HCT116 (cell line): ENCODE results near the gene ACD. TPM values are rescaled to one million over a fixed set of nuclear protein-coding genes. Genes with fewer than 3 reads are reported as not detected.

Experiments
- ATAC-seq: fragments of 200-7000 bp; cut with Tn5 transposase; 2 replicates; pipeline ENCODE4 v1.9.1; 2020; ENCODE audit warnings: mild to moderate bottlenecking, moderate library complexity
- BruUV-seq: library from RNA; stranded (reverse); fragments of 400-500 nt; replicated peaks from 2 replicates; lab custom pipeline; 2021; lab: Mats Ljungman, UMichigan
- CTCF ChIA-PET: fragments of 300-600 bp; sonication (Branson Sonifier 250); formaldehyde crosslinking; loops from one replicate; lab custom pipeline; 2021; ENCODE audit warnings: antibody characterized with exemption; lab: Charles Lee
- POLR2A ChIA-PET: fragments of 300-600, 350-600 bp; sonication (Branson Sonifier 250); formaldehyde crosslinking; loops from one replicate; lab custom pipeline; 2021; ENCODE audit warnings: antibody characterized with exemption; lab: Charles Lee
- RAD21 ChIA-PET, 2 experiments: fragments of 300-600 bp; sonication (Branson Sonifier 250); formaldehyde crosslinking; loops; one replicate each; lab custom pipeline; 2023; ENCODE audit warnings: low total read pairs in 2 of 2; ENCODE audit not compliant: uncharacterized antibody in 2 of 2, unreplicated experiment in 2 of 2, low non-redundant PET in 1 of 2; lab: Charles Lee
- DNase-seq: peaks from one replicate; pipeline ENCODE4 v3.0.0-alpha.2; 2010; ENCODE audit warnings: low read depth, low spot score
- H2AFZ ChIP-seq: fragments of 200-600 bp; shearing (Covaris generic), sonication (generic); 2 replicates; pipeline ENCODE4 v1.6.1; 2017; ENCODE audit warnings: low read depth, mixed run types, mixed read lengths, antibody characterized with exemption, low read length; ENCODE audit not compliant: poor library complexity, severe bottlenecking
- H3K27ac ChIP-seq: 2 replicates; pipeline ENCODE4 v1.5.1; 2012; ENCODE audit warnings: low read depth, low read length
- H3K27me3 ChIP-seq: fragments of 200-600 bp; sonication (generic); 2 replicates; pipeline ENCODE4 v1.6.1; 2016; ENCODE audit warnings: mixed run types, low read length, mixed read lengths; ENCODE audit not compliant: insufficient read depth
- H3K36me3 ChIP-seq, 2 experiments: fragments of 200-500 bp in 1 of 2; fragments of 200-600 bp in 1 of 2; sonication (Bioruptor generic) in 1 of 2; sonication (generic) in 1 of 2; 2 replicates each; pipeline versions ENCODE4 v1.5.1 to v1.6.1; 2014 to 2016; ENCODE audit warnings: low read length in 2 of 2, inconsistent platforms in 1 of 2, mixed read lengths in 1 of 2, mixed run types in 1 of 2; ENCODE audit not compliant: insufficient read depth in 2 of 2, control insufficient read depth in 1 of 2
- H3K4me1 ChIP-seq, 2 experiments: fragments of 200-600 bp in 1 of 2; sonication (generic) in 1 of 2; 2 replicates each; pipeline versions ENCODE4 v1.5.1 to v1.6.1; 2012 to 2017; ENCODE audit warnings: low read length in 2 of 2, inconsistent platforms in 1 of 2, mild to moderate bottlenecking in 1 of 2, mixed read lengths in 1 of 2, mixed run types in 1 of 2, moderate library complexity in 1 of 2; ENCODE audit not compliant: insufficient read depth in 2 of 2, control insufficient read depth in 1 of 2
- H3K4me2 ChIP-seq: fragments of 200-600 bp; sonication (generic); 2 replicates; pipeline ENCODE4 v1.6.1; 2017; ENCODE audit warnings: mixed run types, low read length, mixed read lengths
- H3K4me3 ChIP-seq, 2 experiments: fragments of 200-600 bp in 1 of 2; sonication (generic) in 1 of 2; replicated peaks in 1 of 2; 2 replicates each; pipeline ENCODE4 v1.5.1; 2011 to 2016; ENCODE audit warnings: low read length in 2 of 2, control low read depth in 1 of 2, low read depth in 1 of 2, mild to moderate bottlenecking in 1 of 2, mixed read lengths in 1 of 2, mixed run types in 1 of 2
- H3K79me2 ChIP-seq: fragments of 200-600 bp; sonication (generic); 2 replicates; pipeline ENCODE4 v1.6.1; 2017; ENCODE audit warnings: mild to moderate bottlenecking, mixed run types, low read length, moderate library complexity, mixed read lengths; ENCODE audit not compliant: insufficient read depth
- H3K9ac ChIP-seq: fragments of 200-600 bp; sonication (generic); 2 replicates; pipeline ENCODE4 v1.6.1; 2016; ENCODE audit warnings: low read length, mixed read lengths
- H3K9me2 ChIP-seq: fragments of 200-600 bp; sonication (generic), shearing (Covaris generic); 2 replicates; pipeline ENCODE4 v1.6.1; 2017; ENCODE audit warnings: mixed run types, mild to moderate bottlenecking, moderate library complexity; ENCODE audit not compliant: insufficient read depth
- H3K9me3 ChIP-seq, 2 experiments: fragments of 200-500 bp in 1 of 2; fragments of 200-600 bp in 1 of 2; sonication (Bioruptor generic) in 1 of 2; sonication (generic) in 1 of 2; 2 replicates each; pipeline ENCODE4 v1.6.1; 2014 to 2017; ENCODE audit warnings: low read length in 2 of 2, mixed read lengths in 2 of 2, inconsistent platforms in 1 of 2, low read depth in 1 of 2, mild to moderate bottlenecking in 1 of 2, mixed run types in 1 of 2, moderate library complexity in 1 of 2; ENCODE audit not compliant: control insufficient read depth in 1 of 2, insufficient read depth in 1 of 2
- H4K20me1 ChIP-seq: fragments of 200-600 bp; sonication (generic), shearing (Covaris generic); 2 replicates; pipeline ENCODE4 v1.6.1; 2017; ENCODE audit warnings: mixed run types, mild to moderate bottlenecking, moderate library complexity; ENCODE audit not compliant: insufficient read depth
- CTCF ChIP-seq, 3 experiments: fragments of 200-600 bp in 1 of 3; sonication (generic) in 1 of 3; IDR thresholded peaks in 2 of 3; conservative IDR thresholded peaks in 1 of 3; 2 replicates each; pipeline ENCODE4 v1.5.1; 2012 to 2017; ENCODE audit warnings: low read depth in 2 of 3, low read length in 2 of 3, antibody characterized with exemption in 1 of 3, borderline replicate concordance in 1 of 3, control low read depth in 1 of 3, mild to moderate bottlenecking in 1 of 3, mixed read lengths in 1 of 3, mixed run types in 1 of 3, moderate library complexity in 1 of 3; ENCODE audit not compliant: insufficient read depth in 1 of 3
- EGR1 ChIP-seq: IDR thresholded peaks from 2 replicates; pipeline ENCODE4 v1.6.1; 2012; ENCODE audit warnings: low read depth
- POLR2AphosphoS5 ChIP-seq: IDR thresholded peaks from 2 replicates; pipeline ENCODE4 v1.6.1; 2011; ENCODE audit warnings: mild to moderate bottlenecking, low read depth, low read length, moderate library complexity
- RAD21 ChIP-seq: IDR thresholded peaks from 2 replicates; pipeline ENCODE4 v1.6.1; 2012; ENCODE audit warnings: low read depth, mild to moderate bottlenecking
- SP1 ChIP-seq: IDR thresholded peaks from 2 replicates; pipeline ENCODE4 v1.6.1; 2012; ENCODE audit warnings: low read depth
- ZBTB33 ChIP-seq: IDR thresholded peaks from 2 replicates; pipeline ENCODE4 v1.6.1; 2011; ENCODE audit warnings: mild to moderate bottlenecking, low read length, moderate library complexity; ENCODE audit not compliant: insufficient replicate concordance; ENCODE audit errors: extremely low read depth
- ZNF274 ChIP-seq: fragments of 200-500 bp; sonication (Bioruptor generic); IDR thresholded peaks from 2 replicates; pipeline ENCODE4 v1.6.1; 2014; ENCODE audit warnings: mild to moderate bottlenecking, low read depth, low read length, inconsistent platforms
- intact Hi-C: fragments of 100-400 bp; cut with micrococcal nuclease; formaldehyde crosslinking; loops from 2 replicates; pipeline ENCODE4 v1.10.0; 2022
- total RNA-seq: library from RNA; stranded (reverse); gene quantifications from one replicate; pipeline ENCODE4 v1.2.1, GENCODE V29; 2021; ENCODE audit not compliant: unreplicated experiment

ACD gene
- total RNA-seq, 1 experiment from 2014 or later: 53.8 TPM

- Histone ChIP-seq H3K9me3 (no peaks in the 10 kb centered on the region), H3K27me3 (no peaks in the 10 kb centered on the region), H3K9ac (no peak overlapping the region), H3K4me1 (peaks cover 6 to 42% of the 10 kb centered on the region in 2 experiments; a peak in 3 of 4 replicates), H2AFZ (no peak overlapping the region), H3K36me3 (peaks cover 0 to 6% of the 10 kb centered on the region in 2 experiments; a peak in 1 of 4 replicates), H3K4me2 (peak overlapping the region; percentile 94; the same call in 1 of the 2 replicates), H3K27ac (0 out of 2 replicates have a peak overlapping the region, but pooled peaks have one; percentile 10), H3K9me2 (no peaks in the 10 kb centered on the region), H4K20me1 (no peaks in the 10 kb centered on the region), H3K4me3 (no peak overlapping the region), H3K79me2 (peaks cover 24% of the 10 kb centered on the region; the same call in 1 of the 2 replicates)
- ATAC-seq (no peak), DNase-seq (no peak)
- BruUV-seq: TSS peak; percentile 33
- POLR2A ChIA-PET: no interaction called here
- intact Hi-C loops: loop anchor here (10.0 kb wide), 1 partner anchor 707 kb away; no protein-coding TSS in a partner anchor
- TF ChIP-seq ZBTB33 (no peak), SP1 (no peak), ZNF274 (no peak), POLR2AphosphoS5 (no peak), EGR1 (no peak), CTCF (IDR thresholded peaks at IDR 0.05 in 2 of 3, conservative IDR thresholded peaks at IDR 0.05 in 1 of 3; ENCODE audit: borderline replicate concordance in 1 of 3, insufficient read depth in 1 of 3, low read depth in 2 of 3, low read length in 2 of 3) (no peak), RAD21 (no peak)
- RAD21 ChIA-PET: no interaction called here
- CTCF ChIA-PET: interaction anchor here (1.1 to 2.0 kb wide), 2 partner anchors 99 to 141 kb away, joined by 3 to 13 read pairs; no protein-coding TSS in a partner anchor
Measured at GRCh38 chr16:67661886-67662652, 2.0 kb upstream of the ACD start.
